GM18867 (cell line): Measurements from ENCODE around the gene BRAT1.

ENCODE experiments used
- ATAC-seq: cut with Tn5 transposase; IDR thresholded peaks from one replicate; pipeline ENCODE4 v1.9.1; 2021; ENCODE audit warnings: mild to moderate bottlenecking, moderate library complexity; ENCODE audit not compliant: unreplicated experiment

BRAT1 gene

GRCh38 chr7:2585446-2585845 is 30.1 kb upstream of the BRAT1 start:
- ATAC-seq, result no peak

- no peak for ATAC-seq
These were observed 28.7 kb upstream of the BRAT1 start for GRCh38 chr7:2583798-2584580.

GRCh38 chr7:2582006-2582735 is 26.8 kb upstream of the BRAT1 start:
- ATAC-seq, result no peak

GRCh38 chr7:2580636-2581035 is 25.3 kb upstream of the BRAT1 start:
- ATAC-seq, result no peak

- no peak for ATAC-seq
These were observed 22.8 kb upstream of the BRAT1 start for GRCh38 chr7:2577914-2578680.

GRCh38 chr7:2576742-2577491 is 21.6 kb upstream of the BRAT1 start:
- no peak for ATAC-seq

GRCh38 chr7:2575733-2576340 is 20.5 kb upstream of the BRAT1 start:
- ATAC-seq, result no peak

- ATAC-seq, result no peak
These were observed 19.9 kb upstream of the BRAT1 start for GRCh38 chr7:2575046-2575732.

- ATAC-seq, result no peak
These were observed 18.4 kb upstream of the BRAT1 start for GRCh38 chr7:2573761-2574160.

- ATAC-seq, result no peak
These were observed 16.9 kb upstream of the BRAT1 start for GRCh38 chr7:2572101-2572842.

- ATAC-seq, result no peak
These were observed 16.1 kb upstream of the BRAT1 start for GRCh38 chr7:2571409-2571808.

- ATAC-seq, result no peak
These were observed 14.7 kb upstream of the BRAT1 start for GRCh38 chr7:2570021-2570420.

- no peak for ATAC-seq
These were observed 14.1 kb upstream of the BRAT1 start for GRCh38 chr7:2569421-2569820.

GRCh38 chr7:2568521-2569223 is 13.3 kb upstream of the BRAT1 start:
- ATAC-seq, result no peak

- no peak for ATAC-seq
These were observed 12.5 kb upstream of the BRAT1 start for GRCh38 chr7:2567679-2568278.

GRCh38 chr7:2566890-2567678 is 11.8 kb upstream of the BRAT1 start:
- peak; percentile 92 for ATAC-seq

- ATAC-seq, result peak; percentile 19
These were observed 11.1 kb upstream of the BRAT1 start for GRCh38 chr7:2566348-2566889.
